Left cardiac atrium (tissue), 4 donors: ENCODE measurements around the gene SLC30A5. TPM values are rescaled to one million over a fixed set of nuclear protein-coding genes. Genes with fewer than 3 reads are reported as not detected.
"Not testable (repeated sequence)": the region's sequence is repeated elsewhere in the genome, so short reads cannot be mapped to it uniquely, and the experiment has no call there.

Experiments
- ATAC-seq, 2 donors: fragments of 200-7000 bp; cut with Tn5 transposase; one replicate each; pipeline ENCODE4 v1.9.1; 2020; ENCODE audit warnings: mild to moderate bottlenecking in 2 of 2, moderate library complexity in 2 of 2
- DNase-seq: peaks from one replicate; pipeline ENCODE4 v3.0.0-alpha.2; 2020
- intact Hi-C, 2 donors: fragments of 100-400 bp; cut with DNase I; formaldehyde crosslinking; loops; one replicate each; pipeline versions ENCODE4 v1.14.1 to v1.15.1; 2022 to 2023
- long read RNA-seq: library from polyadenylated mRNA; unstranded; transcript quantifications from one replicate; pipeline ENCODE4 v2.0.0, GENCODE V29; 2021
- total RNA-seq, 2 donors: library from RNA; stranded (reverse); fragmentation: NEBNext Ultra II Directional; extraction: Animal tissue kit (Norgen Biotek cat#: 25700); gene quantifications; one replicate each; pipeline ENCODE4 v1.2.1, GENCODE V29; 2021
- donor health status: DM: no; HTN: yes; CAD: no.
- donor health status: DM: no; HTN: yes; CAD: no; lungs with severe emphysema.
- donor health status: DM: yes; HTN: yes; CAD: no.
- donor health status: Dilated cardiomyopathy.

The SLC30A5 gene
- total RNA-seq = 10 to 100 TPM; 35.2 to 48.3 TPM
- long read RNA-seq, full-length matches to known transcripts = 34 of 46 reads
- long read RNA-seq, partial matches to known transcripts = 1 of 46 reads
- long read RNA-seq, other reads (novel, unspliced or antisense) = 11 of 46 reads

DNA sequence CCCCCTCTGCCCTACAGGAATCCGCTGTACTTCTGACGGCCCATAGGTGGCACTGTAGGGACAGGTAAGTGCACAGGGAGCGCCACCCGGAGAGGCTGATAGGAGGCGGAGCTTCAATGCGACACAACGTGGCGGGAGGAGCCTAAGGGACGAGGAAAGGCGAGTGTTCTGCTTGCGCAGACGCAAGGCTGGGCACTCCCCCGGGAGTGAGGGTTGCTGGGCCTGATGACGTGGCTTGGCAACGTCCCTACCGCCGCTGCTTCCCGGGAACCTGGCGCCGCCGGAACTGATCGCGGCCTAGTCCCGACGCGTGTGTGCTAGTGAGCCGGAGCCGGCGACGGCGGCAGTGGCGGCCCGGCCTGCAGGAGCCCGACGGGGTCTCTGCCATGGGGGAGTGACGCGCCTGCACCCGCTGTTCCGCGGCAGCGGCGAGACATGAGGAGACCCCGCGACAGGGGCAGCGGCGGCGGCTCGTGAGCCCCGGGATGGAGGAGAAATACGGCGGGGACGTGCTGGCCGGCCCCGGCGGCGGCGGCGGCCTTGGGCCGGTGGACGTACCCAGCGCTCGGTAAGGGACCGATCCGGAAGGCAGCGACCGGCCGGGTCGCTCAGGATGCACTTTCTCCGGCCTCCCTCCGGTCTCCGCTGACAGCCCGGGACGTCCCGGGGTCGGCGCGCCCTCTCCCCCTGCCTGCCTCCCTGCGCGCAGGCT lies at the start of gene SLC30A5:
SLC30A5 (plus strand) TSS at position 244 of the 712 bp plus-strand sequence; CDS start at position 486, 242 bp downstream.
- ATAC-seq (peak; percentile 99), DNase-seq (peak; percentile 99)
- intact Hi-C loops = loop anchor here in 1 of 2 donors (1.0 to 10.0 kb wide), 4 partner anchors 50 to 273 kb away; partner anchors contain the start of genes AK6, CCDC125, CDK7 and RAD17

DNA sequence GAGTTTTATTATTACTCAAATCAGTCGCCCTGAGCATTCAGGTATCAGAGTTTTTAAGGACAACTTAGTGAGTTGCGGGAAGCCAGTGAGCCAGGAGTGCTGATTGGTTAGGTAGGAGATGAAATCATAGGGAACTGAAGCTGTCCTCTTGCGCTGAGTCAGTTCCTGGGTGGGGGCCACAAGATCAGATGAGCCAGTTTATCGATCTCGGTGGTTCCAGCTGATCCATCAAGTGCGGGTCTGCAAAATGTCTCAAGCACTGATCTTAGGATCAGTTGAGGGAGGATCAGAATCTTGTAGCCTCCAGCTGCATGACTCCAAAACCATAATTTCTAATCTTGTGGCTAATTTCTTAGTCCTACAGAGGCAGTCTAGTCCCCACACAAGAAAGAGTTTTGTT lies 48.6 kb upstream of the SLC30A5 start:
- DNase-seq, intact Hi-C loops: not testable (repeated sequence)

DNA sequence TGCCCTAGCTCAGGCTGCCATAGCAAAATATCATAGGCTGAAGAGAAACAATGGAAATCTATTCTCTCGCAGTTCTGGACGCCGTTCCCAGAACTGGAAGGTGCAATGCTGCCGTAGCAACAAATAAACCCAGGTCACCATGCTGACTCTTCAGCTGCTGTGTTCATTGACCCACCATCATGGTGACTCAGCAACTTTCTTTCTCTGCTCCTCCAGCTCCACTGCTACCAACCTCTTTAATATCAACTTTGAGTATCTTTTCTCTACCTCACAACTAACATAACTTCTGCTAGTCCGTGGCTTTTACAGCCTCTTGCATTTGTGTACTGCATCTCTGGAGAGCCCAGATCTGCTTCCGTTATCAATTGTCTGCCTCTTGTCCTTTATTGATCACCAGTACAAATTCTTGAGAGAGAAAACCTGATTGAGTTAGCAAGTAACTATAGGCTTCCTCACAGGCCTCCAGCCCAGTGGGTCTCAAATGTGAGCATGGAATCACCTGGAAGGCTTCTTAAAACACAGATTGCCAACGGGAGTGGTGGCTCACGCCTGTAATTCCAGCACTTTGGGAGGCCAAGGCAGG lies 47.3 kb upstream of the SLC30A5 start:
- intact Hi-C loops = no loop called here
- DNase-seq (no peak), ATAC-seq (no peak)

More for the DNA sequence above, 48.6 kb upstream of the SLC30A5 start:
- not testable (repeated sequence) for ATAC-seq

DNA sequence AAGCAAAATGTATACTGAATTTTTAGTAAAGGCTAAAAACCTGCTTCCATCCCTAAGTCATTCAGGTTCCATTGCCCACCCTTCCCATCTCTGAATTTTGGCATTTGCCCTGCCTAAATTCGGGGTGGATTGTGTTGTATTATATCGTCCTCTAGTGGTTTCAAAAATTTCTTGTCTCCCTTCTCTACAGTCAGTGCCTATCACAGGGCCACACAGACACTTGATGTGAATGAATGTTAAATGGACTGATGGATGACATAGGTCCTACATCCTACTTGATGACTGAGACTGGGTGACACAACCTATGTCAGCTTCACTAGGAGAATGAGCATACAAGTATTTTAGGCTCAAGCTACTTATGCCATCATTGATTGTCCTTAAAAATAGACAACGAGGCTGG lies 45.6 kb upstream of the SLC30A5 start:
- intact Hi-C loops = no loop called here

DNA sequence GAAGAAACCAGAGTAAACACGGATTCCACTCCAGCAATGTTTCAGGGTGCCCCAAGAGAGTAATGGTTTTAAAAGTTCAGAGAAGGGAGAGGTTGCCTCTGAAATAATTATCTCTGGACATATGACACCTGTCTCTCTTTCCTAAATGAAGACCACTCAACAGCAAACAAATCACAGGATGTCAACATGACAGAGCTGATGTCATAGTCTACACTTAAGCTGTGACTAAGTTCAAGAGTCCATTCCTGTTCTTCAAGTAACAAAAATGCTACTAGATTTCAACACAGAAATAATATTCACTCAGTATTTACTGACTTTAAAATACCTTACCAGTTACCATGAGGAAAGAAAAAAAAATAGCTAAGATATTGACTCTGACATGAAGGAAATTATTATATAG lies 44.7 kb upstream of the SLC30A5 start:
- intact Hi-C loops = no loop called here

More for the DNA sequence above, 45.6 kb upstream of the SLC30A5 start:
- DNase-seq = no peak
- ATAC-seq = no peak

DNA sequence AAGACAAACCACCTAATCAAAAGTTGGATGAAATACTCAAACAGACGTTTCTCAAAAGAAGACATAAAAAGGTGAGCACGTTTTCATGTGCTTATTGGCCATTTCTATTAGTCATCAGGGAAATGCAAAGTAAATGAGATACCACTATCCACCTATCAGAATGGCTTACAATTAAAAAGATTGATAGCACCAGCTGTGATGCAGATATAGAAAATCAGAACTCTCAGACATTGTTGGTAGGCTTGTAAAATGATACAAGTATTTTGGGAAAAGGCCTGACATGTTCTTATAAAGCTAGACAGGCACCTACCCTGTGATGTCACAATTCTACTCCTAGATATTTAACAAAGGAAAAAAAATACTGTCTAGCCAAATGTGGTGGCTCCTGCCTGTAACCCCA lies 44.0 kb upstream of the SLC30A5 start:
- intact Hi-C loops = no loop called here
- ATAC-seq (no peak), DNase-seq (no peak)

More for the DNA sequence above, 44.7 kb upstream of the SLC30A5 start:
- ATAC-seq (peak in 1 of 2 donors; percentile 29), DNase-seq (no peak)

DNA sequence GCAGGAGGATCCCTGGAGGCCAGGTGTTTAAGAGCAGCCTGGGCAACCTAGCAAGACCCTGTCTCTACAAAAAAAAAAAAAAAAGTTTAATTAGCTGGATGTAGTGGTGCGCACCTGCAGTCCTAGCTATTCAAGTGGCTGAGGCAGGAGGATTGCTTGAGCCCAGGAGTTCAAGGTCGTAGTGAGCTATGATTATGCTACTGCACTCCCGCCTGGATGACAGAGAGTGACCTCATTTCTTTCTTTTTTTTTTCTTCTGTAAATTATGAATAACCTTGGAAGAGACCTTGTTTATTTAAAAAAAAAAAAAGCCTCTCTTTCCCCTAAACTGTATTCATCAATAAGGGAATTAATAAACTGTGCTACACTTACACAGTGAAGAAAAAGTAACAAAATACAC lies 43.6 kb upstream of the SLC30A5 start:
- ATAC-seq (no peak), DNase-seq (no peak)
- intact Hi-C loops = no loop called here

DNA sequence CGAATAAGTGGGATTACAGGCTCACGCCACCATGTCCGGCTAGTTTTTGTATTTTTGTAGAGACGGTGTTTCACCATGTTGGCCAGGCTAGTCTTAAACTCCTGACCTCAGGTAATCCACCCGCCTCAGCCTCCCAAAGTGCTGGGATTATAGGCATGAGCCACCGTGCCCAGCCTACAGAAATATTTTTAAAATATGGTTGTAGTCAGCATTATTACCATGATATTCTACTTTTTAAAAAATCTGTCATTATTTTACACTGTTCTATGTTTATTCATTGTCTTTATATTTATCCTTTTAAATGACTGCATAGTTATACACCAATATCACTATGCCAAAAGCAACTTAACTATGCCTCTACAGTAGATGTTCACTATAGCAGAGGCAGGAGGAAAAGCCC lies 41.6 kb upstream of the SLC30A5 start:
- intact Hi-C loops = no loop called here
- no peak for DNase-seq
- no peak for ATAC-seq

DNA sequence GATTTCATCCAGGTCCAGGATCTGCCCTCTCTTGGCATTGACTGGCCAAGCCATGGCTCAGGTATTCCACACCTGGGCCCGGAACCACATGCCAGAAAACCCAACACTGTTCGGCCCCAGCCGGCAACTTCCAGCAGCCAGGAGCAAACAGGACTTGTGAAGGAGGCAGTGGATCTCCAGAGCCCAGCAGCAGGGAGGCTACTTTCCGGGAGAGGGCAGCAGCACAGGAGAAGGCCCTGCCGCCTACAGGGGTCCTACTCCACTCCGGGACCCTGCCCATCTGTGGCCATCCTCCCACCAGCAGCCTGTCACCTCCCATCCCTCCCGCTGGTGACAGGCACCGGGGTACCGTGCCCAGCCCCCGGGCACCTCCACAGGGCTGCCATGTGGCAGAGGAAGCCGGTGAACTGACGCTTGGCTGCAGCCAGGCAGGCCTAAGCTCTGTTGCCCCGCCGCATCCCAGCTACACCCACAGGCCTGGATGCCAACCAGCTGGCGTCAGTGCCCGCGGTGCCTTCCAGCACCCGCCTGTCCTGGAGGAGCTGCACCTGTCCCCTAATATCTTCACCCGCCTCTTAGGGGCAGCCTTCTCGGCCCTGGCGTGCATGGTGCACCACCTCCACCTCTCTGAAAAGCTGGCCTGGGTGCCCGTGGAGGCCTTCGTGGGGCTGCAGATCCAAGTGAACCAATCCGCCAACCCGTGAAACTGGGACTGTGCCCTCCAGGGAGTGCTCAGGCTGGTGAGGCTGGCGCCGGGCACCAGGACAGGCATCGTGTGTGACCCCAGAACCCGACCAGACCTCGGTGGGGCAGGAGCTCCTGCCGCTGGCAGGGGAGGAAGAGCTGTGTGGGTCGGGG lies 18.9 kb upstream of the SLC30A5 start:
- ATAC-seq (no peak), DNase-seq (no peak)
- intact Hi-C loops = no loop called here

DNA sequence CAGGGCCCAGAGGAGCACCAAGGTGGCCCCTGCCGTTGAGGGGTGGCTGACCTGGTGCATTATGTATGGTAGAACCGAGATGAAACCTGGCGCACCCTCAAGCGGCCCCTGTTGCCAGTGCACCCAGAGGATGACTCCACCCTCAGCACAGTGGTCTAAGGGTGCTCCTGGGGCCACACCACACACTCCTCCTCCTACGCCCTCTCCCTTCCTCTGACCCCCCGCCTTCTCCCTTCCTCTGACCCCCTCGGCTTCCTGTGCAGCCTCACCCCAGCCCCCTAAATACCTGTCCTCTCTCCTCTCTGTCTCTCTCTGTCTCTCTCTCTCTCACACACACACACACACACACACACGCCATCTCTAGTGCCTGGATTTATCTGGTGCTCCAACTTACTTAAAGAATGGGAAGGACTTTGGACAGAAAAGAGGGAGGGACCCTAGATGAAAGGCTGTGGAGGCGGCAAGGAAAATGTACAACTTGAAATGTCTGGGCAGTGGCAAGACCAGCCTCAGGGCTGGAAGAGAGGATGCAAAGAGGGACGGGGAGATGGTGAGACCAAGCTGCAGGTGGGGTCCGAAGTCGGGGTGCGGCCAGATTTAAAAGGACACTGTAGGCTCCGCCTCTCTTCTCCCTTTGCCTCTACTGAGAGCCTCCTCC lies 18.2 kb upstream of the SLC30A5 start:
- DNase-seq (no peak), ATAC-seq (no peak)
- intact Hi-C loops = no loop called here

DNA sequence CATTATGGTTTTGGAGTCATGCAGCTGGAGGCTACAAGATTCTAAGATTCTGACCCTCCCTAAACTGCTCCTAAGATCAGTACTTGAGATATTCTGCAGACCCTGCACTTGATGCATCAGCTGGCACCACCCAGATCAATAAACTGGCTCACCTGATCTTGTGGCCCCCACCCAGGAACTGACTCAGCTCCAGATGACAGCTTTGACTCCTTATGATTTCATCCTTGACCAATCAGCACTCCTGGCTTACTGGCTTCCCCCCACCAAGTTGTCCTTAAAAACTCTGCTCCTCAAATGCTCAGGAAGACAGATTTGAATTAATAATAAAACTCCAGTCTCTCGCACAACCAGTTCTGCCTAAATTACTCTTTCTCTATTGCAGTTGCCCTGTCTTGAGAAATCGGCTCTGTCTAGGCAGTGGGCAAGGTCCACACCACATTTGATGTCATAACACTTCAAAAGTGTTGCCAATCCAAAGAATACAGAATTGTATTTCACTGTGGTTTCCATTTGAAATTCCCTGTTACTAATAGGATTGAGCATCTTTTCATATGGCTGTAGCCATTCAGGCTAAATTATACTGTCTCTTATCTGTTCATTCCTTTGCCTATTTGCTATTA lies 14.8 kb upstream of the SLC30A5 start:
- intact Hi-C loops = no loop called here
- ATAC-seq (no peak), DNase-seq (no peak)

DNA sequence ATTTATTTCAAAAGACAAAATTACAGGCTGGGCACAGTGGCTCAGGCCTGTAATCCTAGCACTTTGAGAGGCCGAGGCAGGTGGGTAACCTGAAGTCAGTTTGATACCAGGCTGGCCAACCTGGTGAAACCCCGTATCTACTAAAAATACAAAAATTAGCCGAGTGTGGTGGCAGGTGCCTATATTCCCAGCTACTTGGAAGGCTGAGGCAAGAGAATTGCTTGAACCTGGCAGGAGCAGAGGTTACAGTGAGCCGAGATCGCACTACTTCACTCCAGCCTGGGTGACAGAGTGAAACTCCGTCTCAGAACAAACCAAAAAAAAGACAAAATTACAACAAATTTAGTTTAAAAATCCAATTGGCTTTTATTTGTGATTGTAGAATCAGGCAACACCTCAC lies 14.3 kb upstream of the SLC30A5 start:
- ATAC-seq (no peak), DNase-seq (no peak)
- intact Hi-C loops = no loop called here

DNA sequence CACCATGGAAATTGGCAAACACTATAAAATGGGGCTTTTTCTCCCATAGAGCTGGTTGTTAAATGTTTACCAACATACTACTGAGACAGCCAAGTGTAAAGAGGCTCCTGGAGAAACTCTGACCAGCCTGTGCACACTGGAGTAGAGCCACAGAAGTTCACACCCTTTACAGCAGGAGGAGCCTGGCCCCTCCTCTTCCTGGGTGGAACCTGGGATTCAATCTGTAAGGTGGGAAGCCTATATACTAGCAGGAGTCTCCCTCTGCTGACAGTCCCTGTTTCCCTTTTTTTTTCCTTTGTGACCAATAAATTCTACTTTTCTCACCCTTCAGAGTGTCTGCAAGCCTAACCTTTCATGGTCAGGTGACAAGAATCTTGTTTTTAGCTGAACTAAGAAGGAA lies 10.4 kb upstream of the SLC30A5 start:
- DNase-seq (no peak), ATAC-seq (no peak)
- intact Hi-C loops = no loop called here

DNA sequence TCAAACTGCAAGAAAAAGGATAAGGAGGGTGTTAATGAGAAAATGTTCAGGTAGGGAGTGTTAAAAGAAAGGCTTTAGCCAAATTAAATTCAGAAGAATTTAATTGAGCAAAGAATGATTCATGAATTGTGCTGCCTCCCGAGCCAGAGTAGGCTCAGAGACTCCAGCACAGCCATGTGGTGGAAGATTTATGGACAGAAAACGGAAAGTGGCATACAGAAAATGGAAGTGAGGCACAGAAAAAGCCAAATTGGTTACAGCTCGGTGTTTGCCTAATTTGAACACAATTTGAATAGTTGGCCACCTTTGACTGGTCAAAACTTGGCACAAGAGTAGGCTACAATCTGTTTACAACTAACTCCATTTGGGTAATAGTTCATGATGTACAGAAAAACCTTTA lies 9.6 kb upstream of the SLC30A5 start:
- DNase-seq (no peak), ATAC-seq (no peak)
- intact Hi-C loops = no loop called here

DNA sequence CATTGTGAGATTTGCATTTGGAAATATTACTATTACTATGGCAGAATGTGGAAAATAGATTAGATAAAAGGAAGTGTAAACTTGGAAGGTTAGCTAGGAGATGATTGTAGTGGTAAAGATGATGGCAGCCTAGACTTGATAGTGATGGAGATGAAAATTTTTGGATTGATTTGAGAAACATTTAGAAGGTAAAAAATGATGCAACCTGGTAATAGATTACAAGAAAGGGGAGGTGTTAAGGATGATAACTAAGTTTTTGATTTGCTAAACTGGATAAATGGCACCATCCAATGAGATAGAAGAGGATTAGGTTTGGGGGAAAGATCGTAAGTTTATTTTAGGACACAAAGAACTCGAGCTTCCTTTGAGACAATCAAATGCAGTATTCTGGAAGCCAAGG lies 8.9 kb upstream of the SLC30A5 start:
- intact Hi-C loops = no loop called here
- no peak for ATAC-seq
- no peak for DNase-seq

DNA sequence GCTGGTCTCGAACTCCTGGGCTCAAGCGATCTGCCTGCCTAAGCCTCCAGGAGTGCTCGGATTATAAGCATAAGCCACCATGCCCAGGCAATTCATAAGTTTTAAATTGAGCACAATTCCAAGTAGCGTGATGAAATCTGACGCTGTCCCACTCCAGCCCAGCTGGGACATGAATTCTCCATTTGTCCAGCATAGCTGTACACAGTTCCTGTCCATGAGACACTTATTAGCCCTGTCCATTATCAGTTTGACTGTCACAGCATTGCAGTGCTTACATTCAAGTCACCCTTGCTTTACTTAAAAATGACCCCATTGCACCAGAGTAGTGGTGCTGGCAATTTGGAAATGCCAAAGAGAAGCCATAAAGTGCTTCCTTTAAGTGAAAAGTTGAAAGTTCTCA lies 7.6 kb upstream of the SLC30A5 start:
- ATAC-seq (peak in 1 of 2 donors; percentile 34), DNase-seq (no peak)
- intact Hi-C loops = no loop called here

DNA sequence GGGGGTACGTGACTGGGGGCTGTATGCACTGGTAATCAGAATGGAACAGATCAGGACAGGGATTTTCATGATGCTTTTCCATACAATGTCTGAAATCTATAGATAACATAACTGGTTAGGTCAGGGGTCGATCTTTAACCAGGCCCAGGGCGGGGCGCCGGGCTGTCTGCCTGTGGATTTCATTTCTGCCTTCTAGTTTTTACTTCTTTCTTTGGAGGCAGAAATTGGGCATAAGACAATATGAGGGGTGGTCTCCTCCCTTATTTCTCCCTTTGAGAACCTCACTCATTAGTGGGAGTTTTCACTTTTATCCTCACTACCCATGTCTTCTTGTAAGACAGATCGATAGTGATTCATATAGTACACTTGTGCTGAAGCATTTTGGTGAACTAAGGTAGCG lies 5.8 kb upstream of the SLC30A5 start:
- ATAC-seq, DNase-seq, intact Hi-C loops: not testable (repeated sequence)

DNA sequence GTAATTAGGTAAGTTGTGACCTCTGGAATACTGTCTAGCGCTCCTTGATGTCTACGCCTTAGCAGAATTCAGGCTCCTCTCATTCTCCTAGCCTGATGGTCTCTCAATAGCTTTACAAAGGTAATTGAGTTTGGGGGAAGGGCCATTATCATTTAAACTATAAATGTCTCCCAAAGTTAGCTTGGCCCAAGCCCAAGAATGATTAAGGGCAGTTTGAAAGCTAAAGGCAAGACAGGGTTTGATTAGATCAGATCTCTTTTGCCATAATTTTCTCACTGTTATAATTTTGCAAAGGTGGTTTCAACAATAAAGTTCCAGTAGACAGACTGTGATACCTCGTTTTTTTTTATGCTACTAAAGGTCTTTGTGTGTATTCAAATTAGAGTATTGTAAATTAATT lies 3.7 kb upstream of the SLC30A5 start:
- intact Hi-C loops = loop anchor here in 1 of 2 donors (5.0 to 10.0 kb wide), 3 partner anchors 145 to 277 kb away; partner anchors contain the start of genes AK6, CCDC125, CDK7 and RAD17
- DNase-seq (no peak), ATAC-seq (no peak)

DNA sequence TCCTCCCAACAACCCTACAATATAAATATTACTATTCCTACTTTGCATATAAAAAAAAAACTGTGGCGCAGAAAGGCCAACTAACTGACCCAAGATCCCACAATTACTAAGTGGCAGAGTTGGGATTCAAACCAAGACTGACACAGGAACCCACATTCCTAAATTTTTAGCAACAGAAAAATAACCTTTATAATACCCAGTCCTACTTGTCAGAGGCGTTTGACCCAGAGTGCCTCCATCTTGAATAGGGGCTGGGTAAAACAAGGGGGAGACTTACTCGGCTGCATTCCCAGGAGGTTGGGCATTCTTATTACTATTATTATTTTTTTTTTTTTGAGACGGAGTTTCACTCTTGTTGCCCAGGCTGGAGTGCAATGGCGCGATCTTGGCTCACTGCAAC lies 2.0 kb upstream of the SLC30A5 start:
- intact Hi-C loops = loop anchor here in 1 of 2 donors (5.0 to 10.0 kb wide), 3 partner anchors 143 to 276 kb away; partner anchors contain the start of genes AK6, CCDC125, CDK7 and RAD17
- ATAC-seq (no peak), DNase-seq (no peak)
